GM18505 (cell line): ENCODE measurements around the gene TRAF2.
A peak's percentile ranks its signal among the peaks of the same experiment; 100 is the strongest.
"Not testable (repeated sequence)": the region's sequence is repeated elsewhere in the genome, so short reads cannot be mapped to it uniquely, and the experiment has no call there.

Experiments used
- ATAC-seq: cut with Tn5 transposase; IDR thresholded peaks from one replicate; pipeline ENCODE4 v1.9.1; 2021; ENCODE audit not compliant: unreplicated experiment
- POLR2A ChIP-seq: IDR thresholded peaks from 4 replicates; pipeline ENCODE4 v1.6.1; 2011; ENCODE audit warnings: borderline replicate concordance; ENCODE audit not compliant: insufficient read depth, insufficient read length; ENCODE audit errors: extremely low read depth

Gene TRAF2, protein sequence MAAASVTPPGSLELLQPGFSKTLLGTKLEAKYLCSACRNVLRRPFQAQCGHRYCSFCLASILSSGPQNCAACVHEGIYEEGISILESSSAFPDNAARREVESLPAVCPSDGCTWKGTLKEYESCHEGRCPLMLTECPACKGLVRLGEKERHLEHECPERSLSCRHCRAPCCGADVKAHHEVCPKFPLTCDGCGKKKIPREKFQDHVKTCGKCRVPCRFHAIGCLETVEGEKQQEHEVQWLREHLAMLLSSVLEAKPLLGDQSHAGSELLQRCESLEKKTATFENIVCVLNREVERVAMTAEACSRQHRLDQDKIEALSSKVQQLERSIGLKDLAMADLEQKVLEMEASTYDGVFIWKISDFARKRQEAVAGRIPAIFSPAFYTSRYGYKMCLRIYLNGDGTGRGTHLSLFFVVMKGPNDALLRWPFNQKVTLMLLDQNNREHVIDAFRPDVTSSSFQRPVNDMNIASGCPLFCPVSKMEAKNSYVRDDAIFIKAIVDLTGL

DNA sequence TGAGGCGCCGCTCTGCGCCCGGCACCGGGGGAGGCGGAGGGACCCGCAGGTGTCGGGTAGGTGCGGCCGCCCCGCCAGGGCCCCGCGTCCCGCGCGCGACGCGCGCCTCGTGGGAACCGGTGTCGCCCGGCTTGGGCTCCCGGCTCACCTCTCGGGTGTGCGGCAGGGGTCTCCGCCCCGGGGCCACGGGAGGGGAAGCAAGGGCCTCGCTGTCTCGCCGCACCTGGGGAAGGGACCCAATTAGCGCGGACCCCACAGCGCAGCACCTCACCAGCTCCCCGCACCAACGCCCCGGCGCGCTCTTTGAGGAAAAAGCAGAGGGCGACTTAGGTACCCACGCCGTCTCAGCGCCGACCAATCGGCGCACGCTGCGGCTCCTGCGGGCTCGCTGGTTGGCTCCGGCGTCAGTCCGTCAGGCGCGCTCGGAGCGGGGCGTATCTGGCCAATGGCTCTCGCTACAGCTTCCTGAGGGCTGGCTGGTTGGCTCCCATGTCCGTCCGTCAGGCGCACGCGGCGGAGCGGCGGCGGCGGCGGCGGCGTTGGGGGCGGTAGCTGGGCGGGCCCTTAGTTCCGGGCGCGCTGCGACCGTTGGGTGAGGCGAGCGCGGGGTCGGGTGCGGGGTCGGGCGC lies at the start of gene TRAF2:
TRAF2 (plus strand) TSS at position 567 of the 629 bp plus-strand sequence. CDS start 12,225 bp downstream, outside the sequence.
- ATAC-seq: peak; percentile 78

GRCh38 chr9:136837146-136837855 lies 49.0 kb upstream of the TRAF2 start:
- no peak for ATAC-seq
- no peak for TF ChIP-seq POLR2A

More for the DNA sequence above, at the start of gene TRAF2:
- TF ChIP-seq POLR2A: peak; percentile 92

- not testable (repeated sequence) for ATAC-seq
Observed at GRCh38 chr9:136837856-136838277, 48.4 kb upstream of the TRAF2 start.

DNA sequence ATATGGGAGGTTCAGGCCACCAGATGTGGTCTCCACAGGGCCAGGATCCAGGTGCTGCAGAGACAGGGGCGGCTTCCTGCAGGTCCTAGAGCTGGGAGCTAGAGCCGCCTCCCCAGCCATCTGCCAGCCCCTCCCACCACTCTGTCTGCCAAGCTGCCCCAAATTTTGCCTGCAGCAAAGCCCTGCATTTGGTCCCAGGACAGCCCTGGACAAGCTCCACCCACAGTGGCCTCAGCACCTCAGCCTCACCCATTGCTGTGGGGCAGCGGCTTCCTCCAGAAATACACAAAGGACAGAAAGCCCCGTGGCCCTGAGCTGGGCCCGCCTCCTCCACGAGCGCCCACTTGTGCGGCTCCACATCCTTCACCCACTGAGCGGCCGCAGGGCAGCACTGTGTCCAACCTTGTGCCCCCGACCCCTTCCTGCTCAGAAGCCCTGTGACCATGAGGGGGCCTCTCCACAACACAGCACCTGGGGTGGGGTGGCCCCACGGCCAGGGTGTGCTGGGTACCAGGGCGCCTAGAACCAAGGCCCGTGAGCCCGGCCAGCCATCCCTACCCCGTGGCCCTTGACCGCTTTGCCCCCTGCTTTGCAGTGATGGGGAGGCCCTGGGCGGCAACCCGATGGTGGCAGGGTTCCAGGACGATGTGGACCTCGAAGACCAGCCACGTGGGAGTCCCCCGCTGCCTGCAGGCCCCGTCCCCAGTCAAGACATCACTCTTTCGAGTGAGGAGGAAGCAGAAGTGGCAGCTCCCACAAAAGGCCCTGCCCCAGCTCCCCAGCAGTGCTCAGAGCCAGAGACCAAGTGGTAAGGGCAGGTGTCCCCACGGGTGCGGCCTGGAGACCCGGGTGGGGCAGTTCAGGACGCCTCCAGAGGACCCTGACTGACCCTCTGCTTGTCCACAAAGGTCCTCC lies 47.7 kb upstream of the TRAF2 start:
- TF ChIP-seq POLR2A: no peak
- ATAC-seq: no peak

GRCh38 chr9:136839229-136840139 lies 46.8 kb upstream of the TRAF2 start:
- no peak for ATAC-seq
- TF ChIP-seq POLR2A: no peak

GRCh38 chr9:136840140-136840876 lies 46.0 kb upstream of the TRAF2 start:
- no peak for ATAC-seq
- TF ChIP-seq POLR2A: no peak

- TF ChIP-seq POLR2A: no peak
- ATAC-seq: no peak
Observed at GRCh38 chr9:136840877-136841645, 45.3 kb upstream of the TRAF2 start.

- ATAC-seq: not testable (repeated sequence)
Observed at GRCh38 chr9:136841646-136842379, 44.5 kb upstream of the TRAF2 start.

- peak; percentile 45 for ATAC-seq
Observed at GRCh38 chr9:136842380-136842948, 43.9 kb upstream of the TRAF2 start, which contains the start of gene AJM1. AJM1 (plus strand) TSS chr9:136842478; CDS start chr9:136844415, 1,937 bp downstream.

- not testable (repeated sequence) for ATAC-seq
Observed at GRCh38 chr9:136843159-136843800, 43.0 kb upstream of the TRAF2 start.

- not testable (repeated sequence) for ATAC-seq
Observed at GRCh38 chr9:136843801-136844740, 42.2 kb upstream of the TRAF2 start.
